Pons (tissue), 1 donor: ENCODE data around the gene GDF15.
A peak's percentile ranks its signal among the peaks of the same experiment; 100 is the strongest.

Experiments used
- DNase-seq: peaks from one replicate; pipeline ENCODE4 v3.0.0-alpha.2; 2016; ENCODE audit warnings: low spot score

Gene GDF15

GRCh38 chr19:18431351-18432197 is 45.6 kb downstream of the GDF15 start:
- DNase-seq: no peak

GRCh38 chr19:18432275-18433014 is 46.5 kb downstream of the GDF15 start:
- no peak for DNase-seq

- no peak for DNase-seq
Measured at GRCh38 chr19:18433015-18433691, 47.2 kb downstream of the GDF15 start.

- no peak for DNase-seq
Measured at GRCh38 chr19:18433735-18434398, 47.9 kb downstream of the GDF15 start.

GRCh38 chr19:18434411-18435175 is 48.6 kb downstream of the GDF15 start:
- DNase-seq: no peak

GRCh38 chr19:18435178-18435841 is 49.4 kb downstream of the GDF15 start:
- no peak for DNase-seq

GRCh38 chr19:18435842-18436670 is 50.1 kb downstream of the GDF15 start:
- no peak for DNase-seq

GRCh38 chr19:18436671-18437490 is 50.9 kb downstream of the GDF15 start:
- peak; percentile 34 for DNase-seq

GRCh38 chr19:18437491-18438330 is 51.8 kb downstream of the GDF15 start, which contains the start of gene ISYNA1:
ISYNA1 (minus strand) TSS chr19:18438133; CDS start chr19:18437979, 154 bp downstream.
- no peak for DNase-seq

GRCh38 chr19:18438331-18439024 is 52.5 kb downstream of the GDF15 start:
- no peak for DNase-seq
